Activated CD8-positive, alpha-beta memory T cell treated with anti-CD3 and anti-CD28 coated beads, Interleukin-2, amount 50 U/mL, for 1 hour (primary cell): ENCODE results near the gene EPRS1.
"Not testable (repeated sequence)": the region's sequence is repeated elsewhere in the genome, so short reads cannot be mapped to it uniquely, and the experiment has no call there.

ENCODE experiments used
- DNase-seq: peaks from one replicate; pipeline ENCODE4 v3.0.0-alpha.2; 2020; ENCODE audit errors: extremely low read depth

The EPRS1 gene

GRCh38 chr1:220038640-220039039, 7.7 kb downstream of the EPRS1 start:
- DNase-seq, result no peak

- DNase-seq, result not testable (repeated sequence)
Measured at GRCh38 chr1:220037810-220038209, 8.5 kb downstream of the EPRS1 start.

- DNase-seq, result no peak
Measured at GRCh38 chr1:220032911-220033310, 13.4 kb downstream of the EPRS1 start.

- DNase-seq, result no peak
Measured at GRCh38 chr1:220031287-220031686, 15.0 kb downstream of the EPRS1 start.

- DNase-seq, result no peak
Measured at GRCh38 chr1:220028346-220028895, 17.9 kb downstream of the EPRS1 start.

GRCh38 chr1:220019071-220019470, 27.2 kb downstream of the EPRS1 start:
- DNase-seq, result no peak

GRCh38 chr1:220013497-220013896, 32.8 kb downstream of the EPRS1 start:
- no peak for DNase-seq

- DNase-seq, result no peak
Measured at GRCh38 chr1:220012259-220012658, 34.0 kb downstream of the EPRS1 start.

GRCh38 chr1:220011620-220012019, 34.7 kb downstream of the EPRS1 start:
- no peak for DNase-seq

- no peak for DNase-seq
Measured at GRCh38 chr1:220007438-220007837, 38.9 kb downstream of the EPRS1 start.

- DNase-seq, result no peak
Measured at GRCh38 chr1:220005489-220005888, 40.8 kb downstream of the EPRS1 start.

GRCh38 chr1:220003610-220004299, 42.5 kb downstream of the EPRS1 start:
- DNase-seq, result no peak

GRCh38 chr1:220003015-220003414, 43.3 kb downstream of the EPRS1 start:
- DNase-seq, result no peak

- DNase-seq, result no peak
Measured at GRCh38 chr1:220001095-220001501, 45.2 kb downstream of the EPRS1 start.

- no peak for DNase-seq
Measured at GRCh38 chr1:219999821-220000220, 46.5 kb downstream of the EPRS1 start.
